NT2/D1 (cell line): Measurements from ENCODE around the gene LRBA.

Experiments
- SUZ12 ChIP-seq: IDR thresholded peaks from 2 replicates; pipeline ENCODE4 v1.6.1; 2011; ENCODE audit not compliant: insufficient read length, insufficient read depth; ENCODE audit errors: extremely low read depth
- YY1 ChIP-seq: IDR thresholded peaks from 2 replicates; pipeline ENCODE4 v1.6.1; 2011; ENCODE audit not compliant: insufficient read length, insufficient read depth
- ZNF274 ChIP-seq: IDR thresholded peaks from 2 replicates; pipeline ENCODE4 v1.6.1; 2011; ENCODE audit warnings: mild to moderate bottlenecking, low read depth, low read length

- TF ChIP-seq ZNF274 (no peak), YY1 (no peak), SUZ12 (no peak)
Observed at GRCh38 chr4:150562751-150563150, 452.3 kb downstream of the LRBA start.
